ENCODE measurements around the gene SPDYE6. TPM values are rescaled to one million over a fixed set of nuclear protein-coding genes. Genes with fewer than 3 reads are reported as not detected.

SPDYE6 gene
- total and polyA plus RNA-seq, 7 donors = 0.05 to 0.08 (median 0.08) TPM; not detected in 4

DNA sequence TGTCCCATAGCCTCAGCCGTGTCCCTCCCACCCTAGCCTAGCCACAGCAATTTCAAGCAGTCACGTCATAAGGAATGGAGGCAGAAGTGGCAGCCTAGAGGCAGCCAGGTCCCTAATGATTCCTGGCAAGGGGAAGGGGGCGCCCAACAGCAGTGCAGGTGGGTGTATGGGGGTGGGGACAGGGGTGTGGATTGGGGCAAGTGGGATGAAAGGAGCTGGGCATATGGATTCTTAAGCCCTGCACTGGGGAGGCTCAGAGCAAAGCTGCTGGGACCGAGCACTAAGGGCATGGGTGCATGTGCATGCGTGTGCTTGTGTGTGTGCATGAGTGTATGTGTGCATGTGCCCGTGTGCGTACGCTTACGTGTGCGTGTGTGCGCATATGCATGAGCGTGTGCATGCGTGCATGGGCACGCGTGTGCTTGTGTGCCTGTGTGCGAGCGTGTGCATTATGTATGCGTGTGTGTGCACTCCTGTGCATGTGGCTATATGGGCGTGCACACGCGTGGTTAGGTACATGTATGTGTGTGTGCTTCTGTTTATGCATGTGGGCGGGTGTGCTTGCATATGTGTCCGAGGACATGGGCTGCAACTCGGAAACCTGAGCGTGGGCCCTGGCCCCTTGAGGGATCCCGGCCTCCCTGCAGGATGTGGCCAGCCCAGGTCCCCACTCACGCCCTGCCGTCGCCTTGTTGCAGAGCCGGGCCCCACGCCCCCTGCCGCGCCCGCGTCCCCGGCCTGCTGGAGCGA, 35.5 kb downstream of the SPDYE6 start:
- 79 to 88% (median 87%) methylated on average over 30 to 37 of the region's 37 CpGs for WGBS, 3 donors
- DNase-seq = no peak
- Histone ChIP-seq H3K36me3 (ENCODE audit: insufficient read depth in 1 of 2, low read depth in 1 of 2) (peaks cover 0 to 30% of the 10 kb centered on the region in 2 donors), H3K9me3 (no peaks in the 10 kb centered on the region), H3K27ac (no peak overlapping the region), H3K27me3 (ENCODE audit: insufficient read depth in 3 of 3, low read length in 2 of 3) (no peaks in the 10 kb centered on the region), H3K4me1 (no peaks in the 10 kb centered on the region), H3K4me3 (no peak overlapping the region)
- intact Hi-C loops (cut with DNase I) = no loop called here
- TF ChIP-seq, protein P1, sequence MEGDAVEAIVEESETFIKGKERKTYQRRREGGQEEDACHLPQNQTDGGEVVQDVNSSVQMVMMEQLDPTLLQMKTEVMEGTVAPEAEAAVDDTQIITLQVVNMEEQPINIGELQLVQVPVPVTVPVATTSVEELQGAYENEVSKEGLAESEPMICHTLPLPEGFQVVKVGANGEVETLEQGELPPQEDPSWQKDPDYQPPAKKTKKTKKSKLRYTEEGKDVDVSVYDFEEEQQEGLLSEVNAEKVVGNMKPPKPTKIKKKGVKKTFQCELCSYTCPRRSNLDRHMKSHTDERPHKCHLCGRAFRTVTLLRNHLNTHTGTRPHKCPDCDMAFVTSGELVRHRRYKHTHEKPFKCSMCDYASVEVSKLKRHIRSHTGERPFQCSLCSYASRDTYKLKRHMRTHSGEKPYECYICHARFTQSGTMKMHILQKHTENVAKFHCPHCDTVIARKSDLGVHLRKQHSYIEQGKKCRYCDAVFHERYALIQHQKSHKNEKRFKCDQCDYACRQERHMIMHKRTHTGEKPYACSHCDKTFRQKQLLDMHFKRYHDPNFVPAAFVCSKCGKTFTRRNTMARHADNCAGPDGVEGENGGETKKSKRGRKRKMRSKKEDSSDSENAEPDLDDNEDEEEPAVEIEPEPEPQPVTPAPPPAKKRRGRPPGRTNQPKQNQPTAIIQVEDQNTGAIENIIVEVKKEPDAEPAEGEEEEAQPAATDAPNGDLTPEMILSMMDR (IDR thresholded peaks at IDR 0.05) = no peak
- ATAC-seq = no peak

DNA sequence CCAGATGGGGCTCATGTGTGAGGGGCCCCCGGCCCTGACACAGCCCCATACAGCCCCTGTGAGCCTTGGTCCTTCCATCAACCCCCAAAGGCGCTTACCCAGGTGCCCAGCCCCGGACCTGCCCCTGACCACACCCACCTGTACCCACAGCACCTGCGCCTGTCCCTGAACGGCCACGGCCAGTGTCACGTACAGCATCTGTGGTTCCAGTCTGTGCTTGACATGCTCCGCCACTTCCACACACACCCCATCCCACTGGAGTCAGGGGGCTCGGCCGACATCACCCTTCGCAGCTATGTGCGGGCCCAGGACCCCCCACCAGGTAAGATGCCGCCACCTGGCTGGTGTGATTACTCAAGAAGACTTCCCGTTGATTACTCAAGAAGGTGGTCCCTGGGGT, 36.1 kb downstream of the SPDYE6 start:
- H3K27ac ChIP-seq = no peak overlapping the region
- peaks cover 0 to 32% of the 10 kb centered on the region in 2 donors for H3K36me3 ChIP-seq (ENCODE audit: insufficient read depth in 1 of 2, low read depth in 1 of 2)
- no peak for ATAC-seq
- 92 to 95% (median 94%) methylated on average over 13 to 14 of the region's 14 CpGs for WGBS, 3 donors
- TF ChIP-seq, protein P1 (IDR thresholded peaks at IDR 0.05) = no peak
- no peaks in the 10 kb centered on the region for H3K27me3 ChIP-seq (ENCODE audit: insufficient read depth in 3 of 3, low read length in 2 of 3)
- H3K4me3 ChIP-seq = no peak overlapping the region
- intact Hi-C loops (cut with DNase I) = no loop called here
- no peaks in the 10 kb centered on the region for H3K9me3 ChIP-seq
- no peak for DNase-seq
- H3K4me1 ChIP-seq = no peaks in the 10 kb centered on the region

DNA sequence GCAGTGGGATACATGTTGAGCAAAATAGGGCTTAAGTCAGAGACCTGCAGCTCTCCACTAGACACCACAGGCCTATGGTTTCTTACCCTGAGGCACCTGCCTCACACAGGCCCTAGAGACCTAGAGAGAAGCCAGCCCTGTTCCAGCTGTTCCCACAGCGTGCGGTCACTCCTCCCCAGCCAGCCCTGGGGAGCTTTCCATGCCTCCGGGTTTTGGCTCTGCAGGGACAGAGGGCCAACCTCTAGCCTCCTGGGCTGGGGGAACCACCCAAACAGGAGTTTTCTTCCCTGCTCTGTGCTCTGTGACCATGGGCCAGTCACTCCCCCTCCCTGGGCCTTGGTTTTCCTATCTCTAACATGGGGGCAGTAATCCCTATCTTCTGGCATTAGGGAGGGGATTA, 36.6 kb downstream of the SPDYE6 start:
- Histone ChIP-seq H3K4me1 (no peaks in the 10 kb centered on the region), H3K36me3 (ENCODE audit: insufficient read depth in 1 of 2, low read depth in 1 of 2) (peaks cover 0 to 36% of the 10 kb centered on the region in 2 donors), H3K4me3 (no peak overlapping the region), H3K9me3 (no peaks in the 10 kb centered on the region), H3K27ac (no peak overlapping the region), H3K27me3 (ENCODE audit: insufficient read depth in 3 of 3, low read length in 2 of 3) (no peaks in the 10 kb centered on the region)
- WGBS, 3 donors = 55 to 72% (median 68%) methylated on average over 3 of the region's 3 CpGs
- ATAC-seq = no peak
- no peak for DNase-seq
- intact Hi-C loops (cut with DNase I) = loop anchor here in 1 of 2 donors (5.0 kb wide), 1 partner anchor 37 kb away; no protein-coding TSS in a partner anchor
- TF ChIP-seq, protein P1 (IDR thresholded peaks at IDR 0.05) = no peak

DNA sequence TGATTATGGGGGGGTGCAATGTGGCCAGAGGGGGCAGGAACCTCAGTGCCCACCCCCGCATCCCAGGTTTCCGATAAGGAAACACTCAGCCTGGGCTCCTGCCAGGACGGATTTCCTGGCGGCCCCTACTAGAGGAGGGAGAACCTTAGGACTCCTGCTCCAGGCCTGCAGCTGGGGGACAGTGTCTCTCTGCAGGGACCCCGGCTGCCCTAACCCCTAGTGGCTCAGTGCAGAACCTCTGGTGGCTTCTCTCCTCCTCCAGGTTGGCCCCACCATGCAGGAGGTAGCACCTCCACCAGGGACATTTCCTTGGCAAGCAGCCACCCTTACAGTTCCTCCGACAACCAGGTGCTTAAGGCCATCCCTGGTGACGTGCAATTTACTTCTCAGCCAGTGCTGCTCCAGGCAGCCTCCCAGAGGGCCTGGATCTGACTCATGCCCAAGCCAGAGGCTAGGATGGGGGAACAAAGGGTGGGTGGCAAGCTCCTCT, 37.7 kb downstream of the SPDYE6 start:
- no peak overlapping the region for H3K27ac ChIP-seq
- H3K27me3 ChIP-seq (ENCODE audit: insufficient read depth in 3 of 3, low read length in 2 of 3) = no peaks in the 10 kb centered on the region
- WGBS, 3 donors = 54 to 82% (median 67%) methylated on average over 7 of the region's 7 CpGs
- no peaks in the 10 kb centered on the region for H3K4me1 ChIP-seq
- H3K4me3 ChIP-seq = no peak overlapping the region
- ATAC-seq (peak; percentile 28 to 43 (median 36)), DNase-seq (no peak)
- intact Hi-C loops (cut with DNase I) = loop anchor here in 1 of 2 donors (5.0 kb wide), 1 partner anchor 36 kb away; no protein-coding TSS in a partner anchor
- peaks cover 0 to 44% of the 10 kb centered on the region in 2 donors for H3K36me3 ChIP-seq (ENCODE audit: insufficient read depth in 1 of 2, low read depth in 1 of 2)
- TF ChIP-seq, protein P1 (IDR thresholded peaks at IDR 0.05) = no peak
- no peaks in the 10 kb centered on the region for H3K9me3 ChIP-seq

Data from psoas muscle (tissue), 8 donors.